ENCODE measurements around the gene SIGLEC9.
"Not testable (repeated sequence)": the region's sequence is repeated elsewhere in the genome, so short reads cannot be mapped to it uniquely, and the experiment has no call there.

The SIGLEC9 gene

DNA sequence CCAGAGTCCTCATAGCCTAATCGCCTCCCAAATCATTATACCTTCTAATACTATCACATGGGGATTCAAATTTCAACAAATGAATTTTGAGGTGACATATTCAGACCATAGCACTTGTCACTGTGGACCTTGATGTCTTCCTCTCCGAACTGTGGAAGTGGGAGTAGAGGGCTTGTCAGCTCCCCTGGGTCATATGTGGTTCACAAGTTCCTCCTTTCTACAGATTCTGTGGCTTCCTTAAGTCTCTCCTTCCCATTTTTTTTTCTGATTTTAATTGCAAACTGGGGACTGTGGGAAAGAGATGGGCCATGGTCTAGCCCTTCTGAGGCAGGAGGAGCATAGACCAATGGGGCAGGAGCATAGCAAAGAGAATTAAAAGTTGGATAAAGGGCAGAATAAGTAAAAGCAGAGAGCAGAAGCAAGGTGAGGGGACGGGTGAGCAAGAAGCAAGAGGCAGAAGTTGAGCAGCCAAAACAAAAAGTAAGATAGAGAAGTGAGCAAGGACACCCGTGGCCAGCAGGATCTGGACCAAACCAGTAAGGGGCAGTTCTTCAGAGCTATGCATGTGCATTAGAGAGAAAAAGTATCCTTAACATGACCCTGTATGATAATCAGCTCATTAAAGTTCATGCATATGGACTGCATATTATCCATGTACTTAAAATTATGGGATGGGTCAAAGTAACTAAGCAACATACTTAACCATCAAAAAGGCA lies 14.8 kb downstream of the SIGLEC9 start:
- intact Hi-C loops (cut with DNase I) = no loop called here
- peak in 1 of 10 donors; percentile 30 for DNase-seq

DNA sequence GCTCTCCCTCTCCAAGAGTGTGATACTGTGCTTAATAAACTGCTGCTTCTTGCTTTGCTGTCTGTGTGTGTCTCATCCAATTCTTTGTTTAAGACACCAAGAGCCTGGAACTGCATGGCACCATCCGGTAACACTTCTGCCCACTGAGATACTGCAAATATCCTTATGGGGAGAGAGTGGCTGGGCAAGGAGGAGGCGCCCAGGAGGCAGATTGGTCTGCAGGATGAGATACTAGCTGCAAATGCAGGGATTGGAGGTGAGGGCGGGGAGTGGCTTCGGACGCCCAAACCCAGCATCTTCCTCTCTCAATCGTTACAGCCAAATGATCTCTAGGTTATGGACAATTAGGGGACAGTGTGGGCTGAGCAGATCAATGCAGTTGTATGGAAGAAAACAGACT lies 15.7 kb downstream of the SIGLEC9 start:
- DNase-seq = peak in 4 of 10 donors; percentile 23 to 90 (median 65)
- intact Hi-C loops (cut with DNase I) = no loop called here

DNA sequence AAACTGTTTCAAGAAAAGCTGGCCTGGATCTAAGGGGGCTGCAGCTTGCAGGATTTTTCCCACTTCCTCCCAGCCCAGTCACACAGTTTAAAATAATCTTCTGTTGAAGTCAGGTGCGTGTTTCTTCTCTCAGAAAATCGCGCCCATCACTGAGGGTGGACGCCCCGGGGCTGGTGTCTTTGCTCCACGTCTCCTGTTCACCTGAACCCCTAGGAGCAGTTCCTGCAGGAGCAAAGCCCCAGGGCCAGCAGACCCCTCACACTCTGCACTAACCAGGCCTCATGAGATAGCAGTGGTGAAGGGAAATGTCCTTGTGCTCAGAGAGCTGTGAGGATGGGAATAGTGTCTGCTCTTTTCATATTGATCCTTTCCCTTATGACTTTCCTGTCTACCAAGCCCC lies 16.5 kb downstream of the SIGLEC9 start:
- peak in 1 of 10 donors; percentile 56 for DNase-seq
- intact Hi-C loops (cut with DNase I) = no loop called here

DNA sequence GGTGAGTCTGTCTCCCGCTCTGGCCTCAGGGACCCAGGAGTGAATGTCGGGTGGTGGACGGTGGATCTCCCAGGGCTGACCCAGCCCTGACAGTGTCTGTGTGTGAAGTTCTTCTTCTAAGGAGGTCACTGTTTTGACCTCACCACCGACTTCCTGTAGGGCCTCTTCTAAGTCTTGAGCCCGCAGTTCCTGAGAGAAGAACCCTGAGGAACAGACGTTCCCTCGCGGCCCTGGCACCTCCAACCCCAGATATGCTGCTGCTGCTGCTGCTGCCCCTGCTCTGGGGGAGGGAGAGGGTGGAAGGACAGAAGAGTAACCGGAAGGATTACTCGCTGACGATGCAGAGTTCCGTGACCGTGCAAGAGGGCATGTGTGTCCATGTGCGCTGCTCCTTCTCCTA lies 17.4 kb downstream of the SIGLEC9 start, which contains the start of gene SIGLEC7:
Gene SIGLEC7, plus strand, starts transcription at position 183 of the 400 bp plus-strand sequence. Its CDS starts 69 bp downstream, at position 252.
- peak in 1 of 10 donors; percentile 85 for DNase-seq
- intact Hi-C loops (cut with DNase I) = no loop called here

DNA sequence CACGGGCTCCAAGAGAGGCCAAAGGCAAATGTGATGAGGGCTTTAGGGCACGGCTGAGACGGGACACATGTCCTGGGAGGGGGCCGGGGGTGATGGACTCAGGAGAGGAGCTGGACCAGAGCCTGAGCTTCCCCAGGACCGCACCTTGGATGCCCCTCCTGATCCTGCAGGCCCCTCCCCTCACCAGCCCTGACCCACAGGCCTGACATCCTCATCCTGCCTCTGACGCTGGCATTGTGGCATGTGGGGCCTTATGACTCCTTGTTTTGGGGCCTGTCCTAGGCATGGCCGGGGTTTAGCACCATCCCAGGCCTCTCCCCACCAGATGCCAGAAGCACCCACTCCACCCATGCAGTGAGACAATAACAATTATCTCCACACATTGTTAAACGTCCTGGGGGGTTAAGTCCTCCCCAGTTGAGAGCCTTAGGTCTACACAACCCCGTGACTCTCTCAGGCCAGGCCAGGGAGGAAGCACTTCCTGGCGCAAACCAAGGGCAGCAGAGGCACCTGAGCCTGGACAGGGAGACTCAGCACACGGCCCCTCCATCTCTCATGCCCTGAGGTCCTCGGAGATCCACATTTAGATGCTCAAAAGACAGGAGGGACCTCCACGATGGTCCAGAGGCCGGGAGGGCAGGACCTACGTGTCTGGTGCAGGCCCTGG lies 18.2 kb downstream of the SIGLEC9 start:
- DNase-seq = peak in 1 of 10 donors; percentile 67
- intact Hi-C loops (cut with DNase I) = not testable (repeated sequence)

DNA sequence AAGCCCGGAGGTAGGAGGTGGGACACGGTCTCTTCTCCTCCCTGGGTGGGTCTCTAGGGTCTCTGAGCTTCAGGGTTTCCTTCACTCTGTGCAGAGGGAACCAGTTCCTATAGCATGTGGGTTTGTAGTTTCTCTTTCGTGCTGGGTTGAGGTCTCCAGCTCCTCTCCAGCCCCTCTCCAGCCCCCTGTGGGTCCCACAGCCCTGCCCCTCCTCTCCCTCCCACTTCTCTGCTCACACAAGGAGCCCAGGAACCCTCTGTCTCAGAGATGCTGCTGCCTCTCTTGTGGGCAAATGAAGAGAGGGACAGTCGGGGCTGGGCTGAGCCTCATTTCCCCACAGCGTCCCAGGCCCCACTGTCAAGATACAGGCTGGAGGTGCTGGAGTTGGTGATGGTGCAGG lies 18.8 kb downstream of the SIGLEC9 start:
- peak in 1 of 10 donors; percentile 52 for DNase-seq
- intact Hi-C loops (cut with DNase I) = no loop called here

DNA sequence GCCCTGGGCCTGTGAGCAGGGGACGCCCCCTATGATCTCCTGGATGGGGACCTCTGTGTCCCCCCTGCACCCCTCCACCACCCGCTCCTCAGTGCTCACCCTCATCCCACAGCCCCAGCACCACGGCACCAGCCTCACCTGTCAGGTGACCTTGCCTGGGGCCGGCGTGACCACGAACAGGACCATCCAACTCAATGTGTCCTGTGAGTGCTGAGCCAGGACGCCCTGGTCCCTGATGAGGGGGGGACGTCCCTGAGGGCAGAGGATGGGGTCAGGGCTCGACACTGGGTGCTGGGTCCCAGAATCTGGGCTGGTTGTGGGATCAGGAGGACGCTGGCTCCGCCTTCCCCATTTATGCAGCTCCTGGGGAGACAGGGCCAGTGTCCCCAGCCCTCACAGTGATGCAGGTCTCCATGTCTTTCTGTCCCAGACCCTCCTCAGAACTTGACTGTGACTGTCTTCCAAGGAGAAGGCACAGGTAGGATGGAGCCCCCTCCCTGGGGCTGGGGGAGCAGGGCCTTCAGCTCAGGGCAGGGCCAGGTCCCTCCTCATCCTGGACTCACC lies 19.9 kb downstream of the SIGLEC9 start:
- DNase-seq = peak in 1 of 10 donors; percentile 39
- intact Hi-C loops (cut with DNase I) = no loop called here

DNA sequence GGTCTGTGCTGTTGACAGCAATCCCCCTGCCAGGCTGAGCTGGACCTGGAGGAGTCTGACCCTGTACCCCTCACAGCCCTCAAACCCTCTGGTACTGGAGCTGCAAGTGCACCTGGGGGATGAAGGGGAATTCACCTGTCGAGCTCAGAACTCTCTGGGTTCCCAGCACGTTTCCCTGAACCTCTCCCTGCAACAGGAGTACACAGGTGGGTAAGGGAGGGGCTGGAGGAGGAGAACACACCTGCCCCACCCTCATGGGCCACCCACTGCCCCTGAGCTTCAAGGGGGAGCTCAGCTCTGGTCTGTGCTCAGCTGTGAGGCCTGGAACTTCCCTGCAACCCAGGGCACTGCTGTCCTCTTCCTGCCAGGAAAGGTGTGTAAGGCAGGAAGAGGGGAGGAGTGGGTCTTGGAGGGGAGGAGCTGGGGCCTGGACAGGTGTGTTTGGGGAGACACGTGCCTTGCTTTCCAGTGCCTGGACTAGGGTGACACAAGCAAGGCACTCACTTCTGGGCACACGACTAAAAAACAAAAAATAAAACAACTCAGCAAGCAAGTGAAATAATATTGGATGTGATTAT lies 21.3 kb downstream of the SIGLEC9 start:
- DNase-seq = peak in 1 of 10 donors; percentile 29
- intact Hi-C loops (cut with DNase I) = no loop called here

DNA sequence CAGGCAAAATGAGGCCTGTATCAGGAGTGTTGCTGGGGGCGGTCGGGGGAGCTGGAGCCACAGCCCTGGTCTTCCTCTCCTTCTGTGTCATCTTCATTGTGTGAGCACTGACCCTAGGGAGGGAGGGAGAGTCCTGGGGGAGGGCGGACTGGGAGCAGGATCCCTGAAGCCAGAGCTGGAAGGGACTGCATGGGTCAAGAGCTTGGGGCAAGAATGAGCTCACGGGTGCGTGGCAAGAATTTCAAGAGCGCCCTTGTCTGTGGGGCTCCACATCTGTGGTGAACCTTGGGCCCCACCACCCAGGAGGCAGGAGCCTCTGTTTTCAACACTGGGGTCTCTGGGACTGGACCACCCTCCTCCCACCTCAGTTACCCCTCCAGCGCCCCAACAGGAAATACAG lies 22.0 kb downstream of the SIGLEC9 start:
- peak in 1 of 10 donors; percentile 66 for DNase-seq
- intact Hi-C loops (cut with DNase I) = no loop called here

DNA sequence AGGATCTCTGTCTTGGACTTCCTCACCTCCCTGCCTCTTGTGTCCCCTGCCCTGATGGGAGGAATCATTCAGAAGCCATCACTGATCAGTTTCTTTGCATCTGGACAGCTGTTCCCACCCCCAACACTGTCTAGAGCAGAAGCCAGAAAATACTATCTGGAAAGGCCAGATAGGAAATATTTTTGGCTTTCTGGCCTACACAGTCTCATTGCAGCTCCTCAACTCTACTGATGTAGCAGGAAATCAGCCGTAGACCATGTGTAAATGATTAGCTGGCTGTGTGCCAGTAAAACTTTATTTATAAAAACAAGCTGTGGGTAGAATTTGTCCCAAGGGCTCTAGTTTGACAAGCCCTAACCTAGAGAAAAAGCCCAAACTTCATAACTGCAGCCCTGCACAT lies 23.0 kb downstream of the SIGLEC9 start:
- intact Hi-C loops (cut with DNase I) = no loop called here
- DNase-seq = no peak

DNA sequence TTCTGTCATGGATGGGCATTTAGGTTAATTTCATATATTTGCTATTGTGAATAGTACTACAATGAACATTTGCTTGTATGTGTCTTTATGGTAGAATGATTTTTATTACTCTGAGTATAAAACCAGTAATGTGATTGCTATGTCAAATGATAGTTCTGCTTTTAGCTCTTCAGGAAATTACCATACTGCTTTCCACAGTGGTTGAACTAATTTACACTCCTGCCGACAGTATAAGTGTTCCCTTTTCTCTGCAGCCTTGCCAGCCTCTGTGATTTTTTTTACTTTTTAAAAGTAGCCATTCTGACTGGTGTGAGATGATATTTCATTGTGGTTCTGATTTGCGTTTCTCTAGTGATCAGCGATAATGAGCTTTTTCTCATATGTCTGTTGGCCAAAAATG lies 23.9 kb downstream of the SIGLEC9 start:
- intact Hi-C loops (cut with DNase I) = no loop called here

DNA sequence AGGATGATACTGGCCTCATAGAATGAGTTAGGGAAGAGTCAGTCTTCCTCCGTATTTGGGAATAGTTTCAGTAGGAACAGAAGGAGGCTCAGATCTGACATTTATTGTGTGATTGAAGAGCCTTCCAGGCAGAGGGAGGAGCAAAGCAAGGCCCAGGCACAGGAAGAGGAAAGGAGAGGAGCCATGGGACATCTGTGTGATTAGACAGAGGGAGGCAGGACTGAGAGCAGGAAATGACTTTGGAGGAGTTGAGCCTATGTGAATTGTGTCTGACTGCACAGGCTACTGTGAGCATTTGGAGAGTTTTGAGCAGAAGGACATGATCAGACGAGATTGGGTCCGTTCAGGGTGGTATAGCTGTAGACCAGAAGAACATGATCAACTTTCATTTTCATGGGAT lies 25.9 kb downstream of the SIGLEC9 start:
- no peak for DNase-seq
- intact Hi-C loops (cut with DNase I) = no loop called here

More for the DNA sequence above, 23.9 kb downstream of the SIGLEC9 start:
- DNase-seq = no peak

DNA sequence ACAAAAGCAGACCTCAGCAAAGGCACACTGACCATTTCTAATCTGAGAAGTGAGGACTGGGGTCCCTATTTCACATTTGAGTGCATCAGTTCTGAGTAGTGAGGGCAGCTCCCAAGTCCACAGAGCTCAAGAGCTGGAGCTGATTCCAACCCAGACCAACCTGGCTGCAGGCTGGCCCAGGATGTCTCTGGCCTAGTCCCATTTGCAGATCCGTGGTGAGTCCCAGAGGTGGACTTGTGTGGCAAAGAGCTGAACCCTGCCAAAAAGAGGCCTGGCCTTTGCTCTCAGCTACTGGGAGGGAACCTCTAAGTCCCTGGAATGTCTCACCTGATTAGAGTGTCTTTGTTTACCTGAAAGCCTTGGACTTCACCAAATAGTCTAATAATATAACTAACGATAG lies 32.0 kb downstream of the SIGLEC9 start:
- no peak for DNase-seq
- intact Hi-C loops (cut with DNase I) = no loop called here

DNA sequence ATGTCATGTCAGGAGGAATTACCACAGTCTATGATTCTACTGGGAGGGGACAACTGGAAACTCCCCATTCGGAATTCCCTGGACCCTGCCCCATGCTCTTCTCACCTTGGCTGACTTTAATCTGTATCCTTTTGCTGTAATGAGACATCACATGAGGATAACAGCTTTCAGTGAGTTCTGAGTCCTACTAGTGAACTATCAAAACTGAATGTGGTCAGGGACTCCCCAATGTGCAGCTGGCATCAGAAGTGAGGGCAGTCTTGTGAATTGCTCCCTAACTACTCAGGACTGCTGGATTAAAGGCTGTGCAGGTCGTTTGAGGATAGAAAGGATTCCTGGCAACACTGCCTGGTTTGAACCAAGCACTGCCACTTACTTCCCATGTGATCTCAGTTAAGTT lies 32.6 kb downstream of the SIGLEC9 start:
- intact Hi-C loops (cut with DNase I) = no loop called here
- DNase-seq = no peak

DNA sequence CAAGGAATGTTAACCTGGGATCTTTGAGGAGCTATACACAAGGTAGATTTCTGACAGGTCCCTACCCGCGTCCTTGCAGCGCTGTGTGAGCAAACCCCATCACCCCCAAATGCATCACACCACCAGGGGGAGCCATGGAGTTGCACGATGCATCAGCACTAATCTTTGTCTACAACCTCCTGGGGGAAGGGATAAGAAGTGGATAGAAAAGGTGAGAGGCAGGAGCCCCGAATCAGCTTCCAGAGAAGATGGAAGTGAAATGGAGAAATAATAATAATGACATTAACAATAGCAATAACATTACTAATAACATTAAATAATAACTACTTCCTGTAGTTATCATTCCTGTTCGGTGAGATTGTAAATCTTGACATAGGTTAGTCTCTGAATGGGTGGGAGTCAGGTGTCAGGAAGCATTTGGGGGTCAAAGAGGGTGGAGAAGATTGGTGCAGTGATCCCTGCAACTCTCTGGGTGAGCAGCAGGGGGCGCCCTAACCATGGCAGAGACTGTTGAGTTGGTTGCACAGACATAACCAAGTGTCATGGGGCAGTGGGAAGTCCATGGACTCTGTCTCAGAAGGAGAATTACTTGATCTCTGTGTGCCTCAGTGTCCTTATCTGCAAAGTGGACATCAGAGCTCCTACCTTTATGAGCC lies 33.9 kb downstream of the SIGLEC9 start:
- intact Hi-C loops (cut with DNase I) = no loop called here
- peak in 5 of 10 donors; percentile 42 to 88 (median 50) for DNase-seq

DNA sequence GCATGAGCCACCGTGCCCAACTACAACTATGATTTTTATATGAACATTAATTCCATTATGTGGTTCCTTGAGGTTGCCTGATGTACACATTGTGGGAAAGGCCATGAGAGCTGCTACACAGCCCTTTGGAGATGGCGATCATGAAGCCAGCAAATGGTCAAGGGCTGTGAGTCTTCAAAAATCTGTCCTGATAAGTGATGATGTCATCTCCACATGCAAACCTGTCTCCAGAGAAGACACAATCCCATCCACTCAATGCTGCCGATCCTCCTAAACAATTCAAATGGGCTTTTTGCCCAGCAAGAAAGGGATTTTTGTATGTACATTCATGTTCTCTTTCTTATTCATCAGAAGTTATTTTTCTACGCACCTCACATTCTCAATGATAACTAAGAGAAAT lies 35.0 kb downstream of the SIGLEC9 start:
- intact Hi-C loops (cut with DNase I) = no loop called here

DNA sequence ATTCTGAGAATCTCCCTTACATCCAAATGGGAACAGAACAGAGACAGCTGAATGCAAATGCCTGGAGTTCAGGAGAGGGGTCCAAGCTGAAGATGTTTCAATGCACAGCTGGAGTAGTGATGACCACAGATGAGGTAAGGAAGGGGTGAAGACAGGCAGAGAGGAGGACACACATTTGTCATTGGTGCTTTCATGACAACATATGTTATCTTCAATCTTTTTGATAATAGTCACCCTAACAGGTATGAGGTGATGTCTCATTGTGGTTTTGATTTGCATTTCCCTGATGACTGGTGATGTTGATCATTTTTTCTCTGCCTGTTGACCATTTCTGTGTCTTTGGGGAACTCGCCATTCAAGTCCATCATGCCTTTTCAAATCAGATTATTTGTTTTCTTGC lies 36.6 kb downstream of the SIGLEC9 start:
- DNase-seq = no peak
- intact Hi-C loops (cut with DNase I) = no loop called here

More for the DNA sequence above, 35.0 kb downstream of the SIGLEC9 start:
- no peak for DNase-seq

DNA sequence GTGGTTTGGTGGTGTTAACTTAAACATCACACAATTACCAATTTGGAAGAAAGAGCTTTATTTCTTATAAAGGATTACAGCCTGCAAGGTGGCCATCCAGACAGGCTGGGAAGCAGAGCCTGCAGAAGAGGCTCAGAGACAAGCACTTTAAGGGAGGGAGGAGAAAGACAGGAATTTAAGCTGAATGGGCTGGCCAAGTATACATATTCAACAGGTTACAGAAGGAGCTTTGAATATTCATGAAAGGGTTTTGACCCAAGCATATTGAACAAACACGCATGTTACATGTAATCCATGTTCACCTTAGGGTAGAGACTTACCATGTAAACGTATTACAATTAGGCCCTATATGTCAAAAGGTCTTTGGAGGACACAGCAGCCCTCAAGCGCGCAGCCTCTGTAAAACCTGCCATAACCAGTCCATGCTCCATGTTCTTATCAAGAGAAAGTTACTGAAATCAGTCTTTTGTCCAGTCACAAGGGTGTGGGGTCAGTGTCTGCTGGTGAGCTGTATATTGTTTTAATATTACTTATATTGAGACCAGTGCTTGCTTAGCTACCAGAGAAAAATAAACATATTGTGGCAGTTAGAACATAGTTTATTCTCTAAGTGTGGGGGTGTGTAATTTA lies 37.3 kb downstream of the SIGLEC9 start:
- intact Hi-C loops (cut with DNase I) = no loop called here
- DNase-seq = no peak

DNA sequence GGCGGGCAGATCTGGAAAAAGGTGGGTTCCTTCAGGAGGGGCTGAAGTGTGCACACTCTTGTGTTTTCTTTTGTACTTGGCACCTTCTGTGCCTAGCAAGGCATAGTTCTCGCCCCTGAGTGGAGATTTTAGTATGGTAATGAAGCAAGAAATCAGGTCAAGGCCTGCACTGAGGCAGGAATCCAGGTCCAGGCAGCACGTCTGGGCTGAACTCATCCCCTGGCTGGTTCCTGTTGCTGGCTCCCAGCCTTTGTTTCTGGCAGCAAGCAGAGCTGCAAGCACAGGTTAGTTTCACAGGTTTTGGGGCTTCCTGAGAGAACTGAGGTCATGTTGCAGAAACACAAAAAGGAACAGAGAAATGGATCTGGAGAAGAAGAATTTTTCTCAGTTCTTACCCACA lies 38.6 kb downstream of the SIGLEC9 start:
- no peak for DNase-seq
- intact Hi-C loops (cut with DNase I) = no loop called here

DNA sequence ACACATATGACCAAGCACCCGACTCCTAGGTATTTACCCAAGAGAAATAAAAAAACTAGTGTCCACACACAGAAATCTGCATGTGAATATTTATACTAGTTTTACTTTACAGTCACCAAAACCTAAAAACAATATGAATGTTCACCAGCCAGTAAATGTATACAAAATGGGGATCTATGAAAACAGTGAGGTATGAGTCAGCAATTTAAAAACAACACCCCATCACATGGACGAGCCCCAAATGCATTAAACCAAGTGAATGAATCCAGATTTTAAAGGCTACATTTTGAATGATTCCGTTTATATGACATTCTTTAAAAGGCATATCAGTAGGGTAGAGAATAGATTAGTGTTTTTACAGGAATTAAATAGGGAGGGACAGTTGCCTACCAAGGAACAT lies 39.5 kb downstream of the SIGLEC9 start:
- no peak for DNase-seq
- intact Hi-C loops (cut with DNase I) = no loop called here
